ENCODE measurements around the gene ACTL7A. TPM values are rescaled to one million over a fixed set of nuclear protein-coding genes. Genes with fewer than 3 reads are reported as not detected.

The ACTL7A gene
- total and polyA plus RNA-seq, 4 donors = 0.10 TPM; not detected in 3

GRCh38 chr9:108823829-108824228 lies 38.2 kb upstream of the ACTL7A start (continued):
- TF ChIP-seq EGR1 (IDR thresholded peaks at IDR 0.05; ENCODE audit: low read depth in 2 of 2) (no peak), YY1 (IDR thresholded peaks at IDR 0.05) (no peak), RXRA (IDR thresholded peaks at IDR 0.05) (no peak), CTCF (IDR thresholded peaks at IDR 0.05; ENCODE audit: low read depth, low read length, missing input control) (no peak)

GRCh38 chr9:108830272-108830671 lies 31.8 kb upstream of the ACTL7A start:
- no peaks in the 10 kb centered on the region for H3K27me3 ChIP-seq (ENCODE audit: control insufficient read depth in 4 of 4, insufficient read depth in 4 of 4, low read length in 3 of 4)
- H3K9ac ChIP-seq (ENCODE audit: low read depth in 1 of 2, low read length in 2 of 2) = no peak overlapping the region
- H3K9me3 ChIP-seq (ENCODE audit: control insufficient read depth in 4 of 4, low read length in 3 of 4) = no peaks in the 10 kb centered on the region
- H3K36me3 ChIP-seq (ENCODE audit: control insufficient read depth in 4 of 4, insufficient read depth in 3 of 4, low read depth in 1 of 4, low read length in 3 of 4) = no peaks in the 10 kb centered on the region
- no peak overlapping the region for H3K27ac ChIP-seq (ENCODE audit: low read depth in 1 of 2, low read length in 2 of 2)
- no peak for DNase-seq (ENCODE audit: low spot score)
- H3K4me1 ChIP-seq (ENCODE audit: control insufficient read depth in 4 of 4, insufficient read depth in 4 of 4, low read length in 3 of 4) = peaks cover 0 to 2% (median 0%) of the 10 kb centered on the region in 4 donors
- WGBS = 82% methylated on average over 2 of the region's 2 CpGs
- H3K4me3 ChIP-seq (ENCODE audit: low read depth in 1 of 3, low read length in 3 of 3) = no peak overlapping the region
- TF ChIP-seq EGR1 (IDR thresholded peaks at IDR 0.05; ENCODE audit: low read depth in 2 of 2) = no peak
- TF ChIP-seq ATF3 (IDR thresholded peaks at IDR 0.05) = no peak
- no peak for TF ChIP-seq RAD21 (IDR thresholded peaks at IDR 0.05)
- no peak for TF ChIP-seq REST (IDR thresholded peaks at IDR 0.05)
- no peak for TF ChIP-seq JUND (IDR thresholded peaks at IDR 0.05)
- TF ChIP-seq MAX (IDR thresholded peaks at IDR 0.05) = no peak
- no peak for TF ChIP-seq TAF1 (conservative IDR thresholded peaks at IDR 0.05)

- Histone ChIP-seq H3K9ac (ENCODE audit: low read depth in 1 of 2, low read length in 2 of 2) (no peak overlapping the region), H3K4me3 (ENCODE audit: low read depth in 1 of 3, low read length in 3 of 3) (no peak overlapping the region), H3K27ac (ENCODE audit: low read depth in 1 of 2, low read length in 2 of 2) (no peak overlapping the region), H3K27me3 (ENCODE audit: control insufficient read depth in 4 of 4, insufficient read depth in 4 of 4, low read length in 3 of 4) (no peaks in the 10 kb centered on the region), H3K9me3 (ENCODE audit: control insufficient read depth in 4 of 4, low read length in 3 of 4) (no peaks in the 10 kb centered on the region), H3K4me1 (ENCODE audit: control insufficient read depth in 4 of 4, insufficient read depth in 4 of 4, low read length in 3 of 4) (peaks cover 0 to 2% (median 0%) of the 10 kb centered on the region in 4 donors), H3K36me3 (ENCODE audit: control insufficient read depth in 4 of 4, insufficient read depth in 3 of 4, low read depth in 1 of 4, low read length in 3 of 4) (no peaks in the 10 kb centered on the region)
- no peak for DNase-seq (ENCODE audit: low spot score)
- no peak for TF ChIP-seq EGR1 (IDR thresholded peaks at IDR 0.05; ENCODE audit: low read depth in 2 of 2)
- no peak for TF ChIP-seq NR2F2 (IDR thresholded peaks at IDR 0.05)
- TF ChIP-seq FOXA2 (IDR thresholded peaks at IDR 0.05) = no peak
- TF ChIP-seq HNF4A (conservative IDR thresholded peaks at IDR 0.05) = no peak
- TF ChIP-seq MAX (IDR thresholded peaks at IDR 0.05) = no peak
- TF ChIP-seq TAF1 (conservative IDR thresholded peaks at IDR 0.05) = no peak
- TF ChIP-seq REST (IDR thresholded peaks at IDR 0.05) = no peak
- TF ChIP-seq YY1 (IDR thresholded peaks at IDR 0.05) = no peak
- TF ChIP-seq SP1 (IDR thresholded peaks at IDR 0.05) = no peak
- TF ChIP-seq RXRA (IDR thresholded peaks at IDR 0.05) = no peak
- 93% methylated on average over 1 of the region's 1 CpG for WGBS
Observed at GRCh38 chr9:108831496-108832178, 30.4 kb upstream of the ACTL7A start.
